K562 (cell line): ENCODE data around the gene NFATC3. TPM values are rescaled to one million over a fixed set of nuclear protein-coding genes. Genes with fewer than 3 reads are reported as not detected.

Experiments
- ATF1 ChIP-seq, 2 experiments: fragments of 450-650 bp in 1 of 2; IDR thresholded peaks; 2 replicates each; pipeline ENCODE4 v1.6.1; 2016; ENCODE audit warnings: missing compliant biosample characterization in 1 of 2, missing genetic modification characterization in 1 of 2
- BRCA1 ChIP-seq, 2 experiments: fragments of 450-650 bp in 1 of 2; sonication (generic) in 1 of 2; formaldehyde crosslinking in 1 of 2; IDR thresholded peaks; 2 replicates each; pipeline versions ENCODE4 v1.5.0 to v1.6.1; 2017 to 2020; ENCODE audit warnings: mild to moderate bottlenecking in 1 of 2, missing genetic modification reagents in 1 of 2
- BRF2 ChIP-seq: IDR thresholded peaks from 3 replicates; pipeline ENCODE4 v1.6.1; 2011; ENCODE audit warnings: borderline replicate concordance, mild to moderate bottlenecking; ENCODE audit not compliant: insufficient read length, insufficient read depth
- CAMTA2 ChIP-seq: fragments of 250-450 bp; sonication (Bioruptor Pico); conservative IDR thresholded peaks from 2 replicates; pipeline ENCODE4 v1.5.1; 2022
- E2F3 ChIP-seq: fragments of 250-450 bp; sonication (Bioruptor Pico); IDR thresholded peaks from 2 replicates; pipeline ENCODE4 v1.4.0; 2020; ENCODE audit warnings: mild to moderate bottlenecking
- HNRNPLL ChIP-seq: fragments of 200-400 bp; formaldehyde crosslinking; IDR thresholded peaks from 2 replicates; pipeline ENCODE4 v1.6.1; 2017; ENCODE audit warnings: low read length, low read depth, mild to moderate bottlenecking; ENCODE audit not compliant: poor library complexity, severe bottlenecking
- KDM1A ChIP-seq, 2 experiments: fragments of 450-650 bp; IDR thresholded peaks; 2 replicates each; pipeline ENCODE4 v1.6.1; 2016; ENCODE audit warnings: mild to moderate bottlenecking in 2 of 2
- MTF1 ChIP-seq: fragments of 250-450 bp; sonication (Bioruptor Pico); IDR thresholded peaks from 2 replicates; pipeline ENCODE4 v1.9.0; 2021; ENCODE audit warnings: moderate library complexity, mild to moderate bottlenecking, inconsistent platforms, borderline replicate concordance
- NR2F6 ChIP-seq: fragments of 450-650 bp; formaldehyde crosslinking; IDR thresholded peaks from 2 replicates; pipeline ENCODE4 v1.4.0; 2020; ENCODE audit warnings: mild to moderate bottlenecking
- POLR2H ChIP-seq: IDR thresholded peaks from 2 replicates; pipeline ENCODE4 v1.6.1; 2016; ENCODE audit warnings: missing genetic modification characterization, low read depth, mild to moderate bottlenecking, control low read depth, missing compliant biosample characterization, moderate library complexity
- PRDM10 ChIP-seq: fragments of 450-650 bp; IDR thresholded peaks from 2 replicates; pipeline ENCODE4 v1.6.1; 2018; ENCODE audit not compliant: partially characterized antibody
- PTRF ChIP-seq: fragments of 450-650 bp; IDR thresholded peaks from 2 replicates; pipeline ENCODE4 v1.6.1; 2016; ENCODE audit warnings: mild to moderate bottlenecking, missing genetic modification characterization, missing compliant biosample characterization
- ZNF134 ChIP-seq: fragments of 250-450 bp; sonication (Bioruptor Pico); conservative IDR thresholded peaks from 2 replicates; pipeline ENCODE4 v1.4.0; 2020
- ZNF444 ChIP-seq: fragments of 250-450 bp; sonication (Bioruptor Pico); IDR thresholded peaks from 2 replicates; pipeline ENCODE4 v1.4.0; 2020; ENCODE audit warnings: mild to moderate bottlenecking, moderate library complexity
- ZNF445 ChIP-seq: fragments of 250-450 bp; sonication (Bioruptor Pico); IDR thresholded peaks from 2 replicates; pipeline ENCODE4 v1.4.0; 2020; ENCODE audit warnings: low read depth, mild to moderate bottlenecking, moderate library complexity
- polyA plus RNA-seq, 8 experiments: library from polyadenylated mRNA; depleted of rRNA in 4 of 8; stranded (reverse) in 5 of 8; unstranded in 3 of 8; fragments of >200 nt; fragmentation: Nextera tagmentation in 2 of 8; fragmentation: Illumina TruSeq in 1 of 8; extraction: Ambion mirVana in 2 of 8; extraction: Trizol in 1 of 8; gene quantifications; 2 replicates each; pipeline versions ENCODE4 v1.2.1 to v1.2.3, GENCODE V29; 2011 to 2014; ENCODE audit warnings: inconsistent platforms in 1 of 8, missing spikeins in 1 of 8
- total RNA-seq, 7 experiments: library from RNA; depleted of rRNA in 6 of 7; stranded (reverse); fragments of >200 nt in 6 of 7; fragmentation: Illumina TruSeq in 2 of 7; extraction: Trizol in 2 of 7; gene quantifications; 2 replicates each; pipeline versions ENCODE4 v1.2.1 to v1.2.3, GENCODE V29; 2011 to 2021; ENCODE audit warnings: low replicate concordance in 1 of 7

The NFATC3 gene
- total and polyA plus RNA-seq, 9 of the 15 experiments (the other 6 are each of a cell fraction or from before 2014, with no cell fraction given), result 15.7 to 98.4 (median 59.4) TPM

- TF ChIP-seq BRF2 (no peak), CAMTA2 (CRISPR knock-in tag) (no peak), ATF1 (CRISPR knock-in tag; IDR thresholded peaks at IDR 0.05) (no peak), ATF1 (tag; IDR thresholded peaks at IDR 0.05) (peak; percentile 82), PTRF (no peak), E2F3 (CRISPR knock-in tag) (peak; percentile 57; the same call in 1 of the 2 replicates), ZNF445 (CRISPR knock-in tag) (no peak), ZNF134 (CRISPR knock-in tag) (peak; percentile 41; the same call in 1 of the 2 replicates), NR2F6 (CRISPR knock-in tag) (0 out of 2 replicates have a peak, but pooled peaks have one; percentile 8), KDM1A (IDR thresholded peaks at IDR 0.05) (peak; percentile 73; a peak in 3 of 4 replicates), HNRNPLL (no peak), BRCA1 (IDR thresholded peaks at IDR 0.05) (no peak), BRCA1 (CRISPR knock-in tag; IDR thresholded peaks at IDR 0.05) (no peak), ZNF444 (CRISPR knock-in tag) (peak; percentile 90), POLR2H (tag) (peak; percentile 88), MTF1 (no peak), PRDM10 (peak; percentile 67)
Measured at GRCh38 chr16:68079626-68080344, 5.4 kb upstream of the NFATC3 start (continued).
